ENCODE data around the gene BMF. TPM values are rescaled to one million over a fixed set of nuclear protein-coding genes. Genes with fewer than 3 reads are reported as not detected.

The BMF gene
- total and polyA plus RNA-seq, 2 of the 4 experiments (the other 2 are of a cell fraction): 2.4 to 2.9 TPM

- H3K9me3 ChIP-seq (ENCODE audit: control insufficient read depth, insufficient read depth, low read length): no peaks in the 10 kb centered on the region
- no peaks in the 10 kb centered on the region for H3K27me3 ChIP-seq (ENCODE audit: control insufficient read depth, insufficient read depth, low read length)
- dilution Hi-C loops (cut with HindIII; ENCODE audit: low sequenced_read_pairs, unreplicated experiment): no loop called here
- H3K14ac ChIP-seq (replicated peaks; ENCODE audit: low read depth, low read length): peak overlapping the region; percentile 79
- peak overlapping the region; percentile 22 for H2AK9ac ChIP-seq (replicated peaks; ENCODE audit: low read depth, low read length, poor library complexity)
- in situ Hi-C loops (cut with MboI; ENCODE audit: low sequenced_read_pairs): no loop called here
- no peak for TF ChIP-seq MAFK (IDR thresholded peaks at IDR 0.05; ENCODE audit: low read depth, low read length)
- H3K56ac ChIP-seq (ENCODE audit: extremely low read depth, insufficient read depth, low read length): peak overlapping the region; percentile 41; the same call in 1 of the 2 replicates
- peaks cover 38% of the 10 kb centered on the region for H3K9me1 ChIP-seq (ENCODE audit: insufficient read depth, low read length)
- POLR2A ChIA-PET (ENCODE audit: unreplicated experiment): no interaction called here
- ATAC-seq (ENCODE audit: low read depth): peak; percentile 36; the same call in 1 of the 2 replicates
- CTCF ChIA-PET: interaction anchor here (1.0 kb wide), 1 partner anchor 35 kb away, joined by 3 read pairs; no protein-coding TSS in a partner anchor
- no peak overlapping the region for H3K4me2 ChIP-seq (ENCODE audit: low read depth, low read length)
- H3K9ac ChIP-seq (ENCODE audit: low read depth, low read length): no peak overlapping the region
- WGBS, 2 experiments (ENCODE audit: extremely low coverage in 2 of 2, insufficient read length in 1 of 2): no CpG with 5 or more reads among the region's 8 CpGs
- H2AFZ ChIP-seq (replicated peaks; ENCODE audit: low read length, poor library complexity): no peak overlapping the region
- no peaks in the 10 kb centered on the region for H4K20me1 ChIP-seq (ENCODE audit: insufficient read depth, low read length)
- no TSS peak for BruUV-seq (replicated peaks)
- peak overlapping the region; percentile 39; the same call in 1 of the 2 replicates for H4K5ac ChIP-seq (ENCODE audit: low read depth, low read length)
- H3K18ac ChIP-seq (ENCODE audit: low read depth, low read length): peak overlapping the region; percentile 25; the same call in 1 of the 2 replicates
- peaks cover 30% of the 10 kb centered on the region for H3K4me1 ChIP-seq (ENCODE audit: control insufficient read depth, insufficient read depth, low read length)
- H2BK20ac ChIP-seq (ENCODE audit: low read depth, low read length): peak overlapping the region; percentile 97
- H2BK120ac ChIP-seq (ENCODE audit: low read depth, low read length): peak overlapping the region; percentile 98
- H3K27ac ChIP-seq (ENCODE audit: insufficient read depth, low read length): peak overlapping the region; percentile 51; the same call in 1 of the 2 replicates
- no peak overlapping the region for H3K4me3 ChIP-seq (ENCODE audit: insufficient read depth, low read depth, low read length)
- peak overlapping the region in 1 of 2 experiments; percentile 68; a peak in 2 of 4 replicates for H4K8ac ChIP-seq (ENCODE audit: low read depth in 2 of 2, low read length in 2 of 2)
- peak overlapping the region; percentile 99 for H3K4ac ChIP-seq (ENCODE audit: low read depth, low read length)
- intact Hi-C loops (cut with micrococcal nuclease): no loop called here
- H2BK15ac ChIP-seq (ENCODE audit: low read depth, low read length): peak overlapping the region; percentile 37; the same call in 1 of the 3 replicates
- H3K23ac ChIP-seq (ENCODE audit: low read depth, low read length): peak overlapping the region; percentile 61
- H3K36me3 ChIP-seq (ENCODE audit: control insufficient read depth, insufficient read depth, low read length): no peaks in the 10 kb centered on the region
- DNase-seq: peak; percentile 73
- peak overlapping the region; percentile 79 for H2AK5ac ChIP-seq (ENCODE audit: low read depth, low read length)
- peak overlapping the region; percentile 64 for H4K91ac ChIP-seq (ENCODE audit: insufficient read depth, low read depth, low read length)
- peak overlapping the region; percentile 65 for H2BK5ac ChIP-seq (ENCODE audit: low read depth, low read length, poor library complexity, severe bottlenecking)
- peaks cover 0 to 16% of the 10 kb centered on the region in 2 experiments; a peak in 1 of 4 replicates for H3K79me1 ChIP-seq (ENCODE audit: low read depth in 1 of 2, low read length in 2 of 2)
Observed at GRCh38 chr15:40064231-40064894, 44.3 kb downstream of the BMF start.
